Nephron progenitor cell (in vitro differentiated cells): ENCODE measurements around the gene AXL.
"Not testable (repeated sequence)": the region's sequence is repeated elsewhere in the genome, so short reads cannot be mapped to it uniquely, and the experiment has no call there.

Source experiments
- DNase-seq: peaks from one replicate; pipeline ENCODE4 v3.0.0; 2021
- H3K27ac Mint-ChIP-seq: 2 replicates; pipeline ENCODE4 v1.8.0; 2021; ENCODE audit warnings: mild to moderate bottlenecking, moderate library complexity, mixed read lengths
- H3K27me3 Mint-ChIP-seq: 2 replicates; pipeline ENCODE4 v1.8.0; 2021; ENCODE audit warnings: mild to moderate bottlenecking, low read depth, mixed read lengths; ENCODE audit not compliant: poor library complexity
- H3K36me3 Mint-ChIP-seq: 2 replicates; pipeline ENCODE4 v1.8.0; 2021; ENCODE audit warnings: low read depth, mixed read lengths
- H3K4me1 Mint-ChIP-seq: 2 replicates; pipeline ENCODE4 v1.8.0; 2021; ENCODE audit warnings: mixed read lengths
- H3K4me3 Mint-ChIP-seq: 2 replicates; pipeline ENCODE4 v1.8.0; 2021; ENCODE audit warnings: mild to moderate bottlenecking, moderate library complexity, mixed read lengths
- H3K9me3 Mint-ChIP-seq: 2 replicates; pipeline ENCODE4 v1.8.0; 2021; ENCODE audit warnings: mild to moderate bottlenecking, moderate library complexity, mixed read lengths
- CTCF ChIP-seq: fragments of 200-600 bp; sonication (generic); IDR thresholded peaks from 2 replicates; pipeline ENCODE4 v1.5.0; 2021; ENCODE audit warnings: antibody characterized with exemption

The AXL gene

GRCh38 chr19:41194157-41194552, 24.9 kb upstream of the AXL start:
- H3K9me3 Mint-ChIP-seq: no peaks in the 10 kb centered on the region
- no peak overlapping the region for H3K27ac Mint-ChIP-seq
- peaks cover 42% of the 10 kb centered on the region for H3K4me1 Mint-ChIP-seq
- H3K4me3 Mint-ChIP-seq: peak overlapping the region; percentile 68
- peaks cover 64% of the 10 kb centered on the region for H3K27me3 Mint-ChIP-seq
- no peaks in the 10 kb centered on the region for H3K36me3 Mint-ChIP-seq
- TF ChIP-seq CTCF: no peak
- DNase-seq: no peak

GRCh38 chr19:41195675-41196497, 23.1 kb upstream of the AXL start:
- peaks cover 39% of the 10 kb centered on the region for H3K4me1 Mint-ChIP-seq
- no peak for TF ChIP-seq CTCF
- H3K27ac Mint-ChIP-seq: peak overlapping the region; percentile 34
- no peak for DNase-seq
- no peak overlapping the region for H3K4me3 Mint-ChIP-seq
- H3K27me3 Mint-ChIP-seq: peaks cover 48% of the 10 kb centered on the region
- H3K9me3 Mint-ChIP-seq: no peaks in the 10 kb centered on the region
- H3K36me3 Mint-ChIP-seq: no peaks in the 10 kb centered on the region

DNA sequence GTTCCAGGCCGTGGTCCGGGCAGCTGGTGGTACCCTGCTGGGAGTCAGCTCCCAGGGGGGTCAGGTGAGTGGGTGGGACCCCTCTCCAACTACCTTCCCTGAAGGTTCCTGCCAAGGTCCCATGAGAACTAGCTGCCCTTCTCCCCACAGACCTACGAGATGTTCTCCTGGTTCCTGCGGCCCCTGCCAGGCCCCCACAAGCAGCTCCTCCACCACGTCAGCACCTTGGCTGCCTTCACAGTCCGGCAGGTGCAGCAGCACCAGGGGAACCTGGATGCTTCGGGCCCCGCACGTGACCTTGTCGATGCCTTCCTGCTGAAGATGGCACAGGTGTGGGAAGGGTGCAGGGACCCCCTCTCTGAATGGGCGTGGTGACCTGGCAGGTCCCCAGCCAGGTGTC, 20.5 kb upstream of the AXL start:
- no peak for DNase-seq
- H3K9me3 Mint-ChIP-seq: no peaks in the 10 kb centered on the region
- H3K36me3 Mint-ChIP-seq: no peaks in the 10 kb centered on the region
- H3K27ac Mint-ChIP-seq: no peak overlapping the region
- no peak overlapping the region for H3K4me3 Mint-ChIP-seq
- H3K4me1 Mint-ChIP-seq: peaks cover 38% of the 10 kb centered on the region
- no peak for TF ChIP-seq CTCF
- peaks cover 23% of the 10 kb centered on the region for H3K27me3 Mint-ChIP-seq

DNA sequence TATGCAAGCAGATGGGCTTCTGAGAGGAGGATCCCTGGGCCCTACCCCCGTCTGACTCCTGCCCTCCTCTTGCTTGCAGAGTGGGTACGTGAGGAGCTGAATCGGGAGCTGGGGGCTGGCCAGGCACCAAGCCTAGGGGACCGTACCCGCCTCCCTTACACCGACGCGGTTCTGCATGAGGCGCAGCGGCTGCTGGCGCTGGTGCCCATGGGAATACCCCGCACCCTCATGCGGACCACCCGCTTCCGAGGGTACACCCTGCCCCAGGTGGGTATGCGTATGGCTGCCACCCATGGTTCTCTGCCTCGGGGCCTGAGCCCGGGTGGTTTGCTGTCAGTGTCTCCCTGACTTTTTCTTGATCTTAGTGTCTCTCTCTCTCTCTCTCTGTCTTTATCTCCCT, 15.7 kb upstream of the AXL start:
- Mint-ChIP-seq H3K27me3 (peaks cover 4% of the 10 kb centered on the region), H3K4me3 (no peak overlapping the region), H3K27ac (no peak overlapping the region), H3K9me3 (no peaks in the 10 kb centered on the region), H3K4me1 (peaks cover 36% of the 10 kb centered on the region), H3K36me3 (no peaks in the 10 kb centered on the region)
- no peak for TF ChIP-seq CTCF
- DNase-seq: no peak

DNA sequence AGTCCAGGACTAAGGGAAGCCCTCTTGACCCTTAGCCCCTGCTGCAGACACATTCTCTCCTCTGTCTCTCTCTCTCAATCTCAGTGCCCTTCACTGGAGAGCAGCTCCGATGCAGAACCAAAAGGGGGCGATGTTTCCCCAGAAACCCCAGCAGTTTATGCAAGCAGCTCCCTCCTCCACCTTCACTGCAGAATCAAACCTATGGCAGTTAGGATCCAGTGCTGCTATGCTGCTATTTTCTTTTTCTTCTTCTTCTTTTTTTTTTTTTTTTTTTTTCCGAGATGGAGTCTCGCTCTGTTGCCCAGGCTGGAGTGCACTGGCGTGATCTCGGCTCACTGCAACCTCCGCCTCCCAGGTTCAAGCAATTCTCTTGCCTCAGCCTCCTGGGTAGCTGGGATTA, 14.7 kb upstream of the AXL start:
- H3K9me3 Mint-ChIP-seq, H3K36me3 Mint-ChIP-seq, H3K4me3 Mint-ChIP-seq, H3K27ac Mint-ChIP-seq, H3K27me3 Mint-ChIP-seq: not testable (repeated sequence)
- peaks cover 30% of the 10 kb centered on the region for H3K4me1 Mint-ChIP-seq
- peak; percentile 81 for DNase-seq
- peak; percentile 79 for TF ChIP-seq CTCF

GRCh38 chr19:41205995-41206394, 13.0 kb upstream of the AXL start:
- no peaks in the 10 kb centered on the region for H3K9me3 Mint-ChIP-seq
- DNase-seq: no peak
- H3K36me3 Mint-ChIP-seq: no peaks in the 10 kb centered on the region
- H3K4me1 Mint-ChIP-seq: peaks cover 20% of the 10 kb centered on the region
- H3K27ac Mint-ChIP-seq: peak overlapping the region; percentile 72
- H3K4me3 Mint-ChIP-seq: no peak overlapping the region
- peaks cover 4% of the 10 kb centered on the region for H3K27me3 Mint-ChIP-seq
- no peak for TF ChIP-seq CTCF
